Measurements from ENCODE around the gene KCTD7.
"Not testable (repeated sequence)": the region's sequence is repeated elsewhere in the genome, so short reads cannot be mapped to it uniquely, and the experiment has no call there.

The KCTD7 gene

GRCh38 chr7:66627881-66628360 lies 760 bp upstream of the KCTD7 start:
- CTCF ChIA-PET = no interaction called here
- POLR2A ChIA-PET = interaction anchor here (0.6 to 2.2 kb wide), 4 partner anchors 16 to 27 kb away, joined by 3 to 7 read pairs (median 3); no protein-coding TSS in a partner anchor
- TF ChIP-seq CTCF (IDR thresholded peaks at IDR 0.05; ENCODE audit: insufficient read depth, low read length, missing control alignments) = no peak
- H3K4me3 ChIP-seq (ENCODE audit: low read depth, low read length) = peak overlapping the region; percentile 86
- no peak for DNase-seq (ENCODE audit: low read depth, low spot score)

GRCh38 chr7:66629222-66630062 lies 761 bp downstream of the KCTD7 start:
- ChIA-PET CTCF (no interaction called here), POLR2A (interaction anchor here (0.5 to 2.2 kb wide), 3 partner anchors 8 to 831 kb away, joined by 3 to 7 read pairs (median 3); no protein-coding TSS in a partner anchor)
- H3K4me3 ChIP-seq (ENCODE audit: low read depth, low read length) = peak overlapping the region; percentile 72
- no peak for DNase-seq (ENCODE audit: low read depth, low spot score)
- TF ChIP-seq CTCF (IDR thresholded peaks at IDR 0.05; ENCODE audit: insufficient read depth, low read length, missing control alignments) = no peak

GRCh38 chr7:66630531-66630930 lies 1.9 kb downstream of the KCTD7 start:
- ChIA-PET CTCF (no interaction called here), POLR2A (no interaction called here)
- no peak overlapping the region for H3K4me3 ChIP-seq (ENCODE audit: low read depth, low read length)
- no peak for DNase-seq (ENCODE audit: low read depth, low spot score)
- no peak for TF ChIP-seq CTCF (IDR thresholded peaks at IDR 0.05; ENCODE audit: insufficient read depth, low read length, missing control alignments)

- no peak for TF ChIP-seq CTCF (IDR thresholded peaks at IDR 0.05; ENCODE audit: insufficient read depth, low read length, missing control alignments)
- H3K4me3 ChIP-seq (ENCODE audit: low read depth, low read length) = no peak overlapping the region
- POLR2A ChIA-PET = no interaction called here
- no peak for DNase-seq (ENCODE audit: low read depth, low spot score)
- CTCF ChIA-PET = no interaction called here
Measured at GRCh38 chr7:66631471-66631870, 2.8 kb downstream of the KCTD7 start.

GRCh38 chr7:66634816-66635215 lies 6.1 kb downstream of the KCTD7 start:
- no peak for DNase-seq (ENCODE audit: low read depth, low spot score)
- H3K4me3 ChIP-seq (ENCODE audit: low read depth, low read length) = no peak overlapping the region
- ChIA-PET CTCF (no interaction called here), POLR2A (no interaction called here)
- TF ChIP-seq CTCF (IDR thresholded peaks at IDR 0.05; ENCODE audit: insufficient read depth, low read length, missing control alignments) = no peak

- POLR2A ChIA-PET; H3K4me3 ChIP-seq (ENCODE audit: low read depth, low read length); DNase-seq (ENCODE audit: low read depth, low spot score); CTCF ChIA-PET: not testable (repeated sequence)
Measured at GRCh38 chr7:66635322-66635981, 6.8 kb downstream of the KCTD7 start.

- DNase-seq (ENCODE audit: low read depth, low spot score); CTCF ChIA-PET: not testable (repeated sequence)
Measured at GRCh38 chr7:66635982-66636546, 7.4 kb downstream of the KCTD7 start.

More at GRCh38 chr7:66635982-66636546, 7.4 kb downstream of the KCTD7 start:
- POLR2A ChIA-PET; H3K4me3 ChIP-seq (ENCODE audit: low read depth, low read length): not testable (repeated sequence)
